ENCODE results near the gene PTPRT.

PTPRT gene

DNA sequence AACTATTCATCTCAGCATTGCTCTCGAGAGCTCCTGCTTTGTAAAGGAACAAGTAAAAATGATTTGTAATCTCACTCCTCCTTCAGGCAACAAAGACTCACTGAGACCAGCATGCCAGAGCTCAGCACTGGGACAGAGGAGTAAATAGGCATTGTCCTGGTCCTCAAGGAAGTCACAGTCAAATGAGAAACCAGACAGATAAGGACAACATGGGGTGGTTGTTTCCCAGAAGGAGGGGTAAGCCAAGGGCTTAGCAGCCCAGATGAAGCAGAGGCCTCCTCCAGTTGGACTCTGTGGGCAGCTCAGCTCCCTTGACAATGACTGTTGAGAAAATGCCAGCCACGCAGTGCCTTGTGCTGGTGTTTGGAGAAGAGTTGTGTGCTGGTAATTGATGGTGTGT lies 1145.8 kb downstream of the PTPRT start:
- DNase-seq (ENCODE audit: low spot score), result no peak

DNA sequence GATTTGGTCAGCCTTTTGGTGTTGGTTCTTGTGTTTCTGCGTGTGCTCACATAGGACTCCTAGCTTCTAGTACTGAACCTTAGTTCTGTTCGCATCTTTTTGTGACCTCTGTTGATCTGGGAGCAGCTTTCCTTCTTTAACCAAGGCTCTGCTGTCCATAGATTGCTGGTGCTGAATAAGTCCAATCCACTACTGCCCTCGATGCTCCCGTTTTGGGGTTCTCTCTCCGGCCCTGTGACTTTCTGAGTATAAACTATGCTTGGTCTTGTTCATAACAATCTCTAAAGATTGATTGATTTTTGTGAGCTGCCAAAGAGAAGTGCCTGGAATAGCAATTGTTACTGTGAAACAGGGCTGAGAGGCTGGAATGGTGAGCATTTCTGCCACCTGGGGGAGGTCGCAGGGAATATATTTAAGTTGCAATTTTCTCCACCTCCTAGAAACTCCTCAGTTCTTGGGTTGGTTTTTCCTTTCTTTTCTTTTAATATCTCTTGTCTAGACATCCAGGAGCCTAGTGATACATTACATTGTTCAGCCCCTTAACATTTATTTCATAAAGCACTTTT lies 1148.6 kb downstream of the PTPRT start:
- no peak for DNase-seq (ENCODE audit: low spot score)

DNA sequence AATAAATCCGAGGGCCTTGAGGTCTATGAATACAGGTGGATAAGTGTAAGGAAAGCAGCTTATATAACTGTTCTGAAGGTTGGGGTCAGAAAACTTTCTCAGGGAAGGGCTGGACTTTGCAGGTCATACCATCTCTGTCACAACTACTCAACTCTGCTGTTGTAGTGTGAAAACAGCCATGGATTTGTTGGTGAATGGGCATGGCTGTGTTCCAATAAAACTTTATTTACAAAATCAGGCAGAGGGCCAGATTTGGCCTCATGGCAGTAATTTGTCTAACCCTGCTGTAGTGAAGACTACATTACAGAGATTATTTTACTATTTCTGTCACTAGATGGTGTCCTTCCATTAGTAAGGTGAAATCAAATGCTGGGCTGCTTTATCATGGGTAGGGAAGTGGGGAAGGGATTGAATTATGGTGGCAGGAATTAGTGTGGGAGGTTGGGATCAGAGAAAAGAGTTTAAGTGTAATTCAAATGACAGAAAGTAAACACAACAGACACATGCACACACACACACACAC lies 1161.9 kb downstream of the PTPRT start:
- no peak for DNase-seq (ENCODE audit: low spot score)

DNA sequence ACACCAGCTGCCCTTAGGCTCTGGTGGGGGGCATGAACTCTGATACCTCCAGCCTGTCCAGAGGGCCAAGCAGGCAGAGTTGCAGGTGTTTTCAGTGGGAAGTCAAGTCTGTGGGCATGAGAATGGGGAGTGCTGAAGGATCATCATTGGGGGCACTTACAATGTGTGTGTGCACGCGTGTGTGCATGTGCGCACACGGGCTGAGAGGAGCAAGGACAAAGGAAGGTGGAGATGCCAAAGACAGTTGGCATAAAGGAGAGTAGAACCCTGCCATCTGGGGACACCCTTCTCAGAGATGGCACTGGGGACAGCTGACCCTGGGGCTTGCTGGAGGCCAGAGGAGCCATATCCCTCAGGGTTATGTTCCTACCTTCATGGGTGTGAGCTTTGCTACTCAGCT lies 1163.1 kb downstream of the PTPRT start:
- DNase-seq (ENCODE audit: low spot score), result no peak

DNA sequence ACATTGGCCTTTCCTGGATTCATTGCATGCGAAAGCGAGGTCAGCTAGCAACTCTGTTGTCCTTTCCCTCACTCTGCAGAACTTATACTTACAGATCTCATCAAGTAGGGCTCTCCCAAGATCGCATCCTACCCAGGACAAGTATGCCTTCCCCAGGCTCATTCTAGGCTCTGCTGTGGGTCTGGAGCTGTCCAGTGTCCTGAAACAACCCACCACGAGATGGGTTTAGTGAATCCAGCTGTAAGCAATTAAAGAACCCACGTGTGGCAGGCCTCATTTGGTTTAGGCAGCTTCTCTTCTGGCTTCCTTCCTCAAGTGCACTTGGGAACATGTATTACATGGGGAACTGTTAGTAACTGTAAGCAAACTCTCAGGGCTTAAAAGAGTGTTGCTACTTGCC lies 1165.1 kb downstream of the PTPRT start:
- DNase-seq (ENCODE audit: low spot score), result no peak
